ENCODE data around the gene ZNF423.

DNA sequence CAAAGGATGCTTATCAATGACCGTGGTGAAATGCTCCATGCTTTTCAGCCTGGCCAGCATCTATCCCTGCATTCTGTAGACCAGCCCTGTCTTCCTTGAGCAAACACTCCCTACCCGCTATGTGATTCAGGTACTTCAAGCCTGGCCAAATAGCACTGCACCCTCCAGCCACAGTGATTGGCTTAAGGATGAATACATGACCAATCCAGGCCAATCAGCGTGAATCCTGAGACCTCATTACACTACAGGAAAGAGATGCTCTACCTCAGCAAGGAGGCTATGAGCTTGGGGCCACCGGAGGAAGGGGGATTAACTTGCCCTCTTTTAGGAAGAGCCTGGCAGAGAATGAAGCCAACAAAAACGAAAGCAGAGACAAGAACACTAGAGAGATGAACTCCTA is 162.5 kb downstream of the ZNF423 start:
- TF ChIP-seq, protein P1, sequence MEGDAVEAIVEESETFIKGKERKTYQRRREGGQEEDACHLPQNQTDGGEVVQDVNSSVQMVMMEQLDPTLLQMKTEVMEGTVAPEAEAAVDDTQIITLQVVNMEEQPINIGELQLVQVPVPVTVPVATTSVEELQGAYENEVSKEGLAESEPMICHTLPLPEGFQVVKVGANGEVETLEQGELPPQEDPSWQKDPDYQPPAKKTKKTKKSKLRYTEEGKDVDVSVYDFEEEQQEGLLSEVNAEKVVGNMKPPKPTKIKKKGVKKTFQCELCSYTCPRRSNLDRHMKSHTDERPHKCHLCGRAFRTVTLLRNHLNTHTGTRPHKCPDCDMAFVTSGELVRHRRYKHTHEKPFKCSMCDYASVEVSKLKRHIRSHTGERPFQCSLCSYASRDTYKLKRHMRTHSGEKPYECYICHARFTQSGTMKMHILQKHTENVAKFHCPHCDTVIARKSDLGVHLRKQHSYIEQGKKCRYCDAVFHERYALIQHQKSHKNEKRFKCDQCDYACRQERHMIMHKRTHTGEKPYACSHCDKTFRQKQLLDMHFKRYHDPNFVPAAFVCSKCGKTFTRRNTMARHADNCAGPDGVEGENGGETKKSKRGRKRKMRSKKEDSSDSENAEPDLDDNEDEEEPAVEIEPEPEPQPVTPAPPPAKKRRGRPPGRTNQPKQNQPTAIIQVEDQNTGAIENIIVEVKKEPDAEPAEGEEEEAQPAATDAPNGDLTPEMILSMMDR (IDR thresholded peaks at IDR 0.05; ENCODE audit: borderline replicate concordance, extremely low read depth, low read length, poor library complexity, severe bottlenecking): no peak
- no peak for TF ChIP-seq EZH2 (IDR thresholded peaks at IDR 0.05; ENCODE audit: borderline replicate concordance, low read depth, low read length, severe bottlenecking)
